Stimulated activated CD8-positive, alpha-beta memory T cell treated with anti-CD3 and anti-CD28 coated beads, Interleukin-2, amount 100 ng/mL, for 1 hour (primary cell): ENCODE measurements around the gene MAPK11.
A peak's percentile ranks its signal among the peaks of the same experiment; 100 is the strongest.

Source experiments
- DNase-seq, 2 donors: peaks; one replicate each; pipeline ENCODE4 v3.0.0-alpha.2; 2020; ENCODE audit warnings: low read depth in 2 of 2

Gene MAPK11

GRCh38 chr22:50260801-50261614 lies 9.2 kb downstream of the MAPK11 start:
- DNase-seq = no peak

- no peak for DNase-seq
Observed at GRCh38 chr22:50260434-50260800, 9.8 kb downstream of the MAPK11 start.

GRCh38 chr22:50259302-50259701 lies 10.9 kb downstream of the MAPK11 start:
- no peak for DNase-seq

GRCh38 chr22:50258361-50259292 lies 11.6 kb downstream of the MAPK11 start:
- DNase-seq = no peak

GRCh38 chr22:50257451-50258360 lies 12.5 kb downstream of the MAPK11 start:
- no peak for DNase-seq

GRCh38 chr22:50257041-50257440 lies 13.1 kb downstream of the MAPK11 start:
- no peak for DNase-seq

- DNase-seq = no peak
Observed at GRCh38 chr22:50256258-50256862, 13.8 kb downstream of the MAPK11 start.

GRCh38 chr22:50255607-50256006 lies 14.6 kb downstream of the MAPK11 start:
- no peak for DNase-seq

- no peak for DNase-seq
Observed at GRCh38 chr22:50255099-50255498, 15.1 kb downstream of the MAPK11 start.

- no peak for DNase-seq
Observed at GRCh38 chr22:50253941-50254340, 16.2 kb downstream of the MAPK11 start.

- no peak for DNase-seq
Observed at GRCh38 chr22:50253046-50253915, 16.9 kb downstream of the MAPK11 start.

GRCh38 chr22:50252082-50253045 lies 17.8 kb downstream of the MAPK11 start:
- DNase-seq = peak; percentile 44 to 54

- DNase-seq = no peak
Observed at GRCh38 chr22:50251477-50252081, 18.6 kb downstream of the MAPK11 start.

- peak; percentile 55 to 63 for DNase-seq
Observed at GRCh38 chr22:50250555-50251476, 19.4 kb downstream of the MAPK11 start, which contains the start of gene HDAC10. HDAC10 (minus strand) TSS chr22:50251265; CDS start chr22:50251032, 233 bp downstream.

GRCh38 chr22:50250249-50250554 lies 20.0 kb downstream of the MAPK11 start:
- no peak for DNase-seq

- DNase-seq = no peak
Observed at GRCh38 chr22:50249341-50250248, 20.6 kb downstream of the MAPK11 start.
